ENCODE data around the gene FBP1.

GRCh38 chr9:94685359-94685758 is 46.0 kb upstream of the FBP1 start:
- TF ChIP-seq GATA3 (IDR thresholded peaks at IDR 0.05; ENCODE audit: low read depth, low read length) (no peak), GATA2 (IDR thresholded peaks at IDR 0.05; ENCODE audit: low read depth, low read length) (no peak)
